HG03135 (cell line): ENCODE measurements around the gene IBTK.

Experiments used
- ATAC-seq: cut with Tn5 transposase; IDR thresholded peaks from one replicate; pipeline ENCODE4 v1.9.1; 2021; ENCODE audit warnings: mild to moderate bottlenecking, moderate library complexity; ENCODE audit not compliant: unreplicated experiment

IBTK gene

GRCh38 chr6:82123632-82124031 lies 123.9 kb downstream of the IBTK start:
- ATAC-seq, result no peak
